HS-5 (cell line): Measurements from ENCODE around the gene GMCL2.

Experiments used
- DNase-seq: peaks from one replicate; pipeline ENCODE4 v3.0.0-alpha.2; 2012; ENCODE audit warnings: low read depth

The GMCL2 gene

GRCh38 chr5:178221853-178222252 lies 34.7 kb upstream of the GMCL2 start:
- DNase-seq, result no peak

GRCh38 chr5:178221282-178221681 lies 34.1 kb upstream of the GMCL2 start:
- DNase-seq, result no peak

- no peak for DNase-seq
Measured at GRCh38 chr5:178218827-178219226, 31.7 kb upstream of the GMCL2 start.

GRCh38 chr5:178218237-178218776 lies 31.1 kb upstream of the GMCL2 start:
- DNase-seq, result no peak

- DNase-seq, result no peak
Measured at GRCh38 chr5:178216779-178217178, 29.6 kb upstream of the GMCL2 start.

GRCh38 chr5:178216088-178216534 lies 28.9 kb upstream of the GMCL2 start:
- no peak for DNase-seq

- no peak for DNase-seq
Measured at GRCh38 chr5:178215280-178216002, 28.3 kb upstream of the GMCL2 start.

- no peak for DNase-seq
Measured at GRCh38 chr5:178214160-178214803, 27.1 kb upstream of the GMCL2 start.

GRCh38 chr5:178213748-178214151 lies 26.6 kb upstream of the GMCL2 start:
- DNase-seq, result no peak

GRCh38 chr5:178213003-178213461 lies 25.9 kb upstream of the GMCL2 start:
- no peak for DNase-seq

GRCh38 chr5:178212241-178213002 lies 25.3 kb upstream of the GMCL2 start:
- DNase-seq, result no peak

- no peak for DNase-seq
Measured at GRCh38 chr5:178211095-178212048, 24.2 kb upstream of the GMCL2 start.

- no peak for DNase-seq
Measured at GRCh38 chr5:178210686-178211085, 23.5 kb upstream of the GMCL2 start.

GRCh38 chr5:178210073-178210535 lies 22.9 kb upstream of the GMCL2 start:
- no peak for DNase-seq

- no peak for DNase-seq
Measured at GRCh38 chr5:178209334-178210072, 22.3 kb upstream of the GMCL2 start.

- DNase-seq, result no peak
Measured at GRCh38 chr5:178208540-178209227, 21.5 kb upstream of the GMCL2 start.

GRCh38 chr5:178207917-178208280 lies 20.7 kb upstream of the GMCL2 start:
- no peak for DNase-seq

- no peak for DNase-seq
Measured at GRCh38 chr5:178207183-178207916, 20.2 kb upstream of the GMCL2 start.
